Measurements from ENCODE around the gene DUSP22.

- no peak for TF ChIP-seq CTCF (IDR thresholded peaks at IDR 0.05)
- no peak for TF ChIP-seq FOXM1 (IDR thresholded peaks at IDR 0.05; ENCODE audit: low read depth)
- no peak for TF ChIP-seq EZH2phosphoT487 (IDR thresholded peaks at IDR 0.05; ENCODE audit: borderline replicate concordance, low read depth)
- TF ChIP-seq EP300 (IDR thresholded peaks at IDR 0.05; ENCODE audit: borderline replicate concordance in 1 of 2, low read depth in 1 of 2, low read length in 1 of 2) = no peak
- no peak for TF ChIP-seq POLR2AphosphoS5 (IDR thresholded peaks at IDR 0.05; ENCODE audit: low read depth, low read length)
- TF ChIP-seq MEF2A (IDR thresholded peaks at IDR 0.05; ENCODE audit: borderline replicate concordance, low read depth) = no peak
- no peak for TF ChIP-seq NRF1 (IDR thresholded peaks at IDR 0.05; ENCODE audit: low read depth, low read length)
- TF ChIP-seq GABPA (IDR thresholded peaks at IDR 0.05; ENCODE audit: low read depth) = no peak
- no peak for TF ChIP-seq USF1 (IDR thresholded peaks at IDR 0.05; ENCODE audit: borderline replicate concordance, low read depth)
- TF ChIP-seq SIN3A (IDR thresholded peaks at IDR 0.05; ENCODE audit: borderline replicate concordance, low read depth, low read length) = no peak
- TF ChIP-seq MXI1 (IDR thresholded peaks at IDR 0.05; ENCODE audit: low read depth, low read length) = no peak
Observed at GRCh38 chr6:278494-278893, 13.8 kb upstream of the DUSP22 start.
